IPS-11a (cell line): ENCODE results near the gene MAP3K9.
"Not testable (repeated sequence)": the region's sequence is repeated elsewhere in the genome, so short reads cannot be mapped to it uniquely, and the experiment has no call there.

Source experiments
- H3K4me3 ChIP-seq: one replicate; pipeline ENCODE4 v1.5.1; 2013; ENCODE audit warnings: low read depth, low read length, control low read depth

Gene MAP3K9

DNA sequence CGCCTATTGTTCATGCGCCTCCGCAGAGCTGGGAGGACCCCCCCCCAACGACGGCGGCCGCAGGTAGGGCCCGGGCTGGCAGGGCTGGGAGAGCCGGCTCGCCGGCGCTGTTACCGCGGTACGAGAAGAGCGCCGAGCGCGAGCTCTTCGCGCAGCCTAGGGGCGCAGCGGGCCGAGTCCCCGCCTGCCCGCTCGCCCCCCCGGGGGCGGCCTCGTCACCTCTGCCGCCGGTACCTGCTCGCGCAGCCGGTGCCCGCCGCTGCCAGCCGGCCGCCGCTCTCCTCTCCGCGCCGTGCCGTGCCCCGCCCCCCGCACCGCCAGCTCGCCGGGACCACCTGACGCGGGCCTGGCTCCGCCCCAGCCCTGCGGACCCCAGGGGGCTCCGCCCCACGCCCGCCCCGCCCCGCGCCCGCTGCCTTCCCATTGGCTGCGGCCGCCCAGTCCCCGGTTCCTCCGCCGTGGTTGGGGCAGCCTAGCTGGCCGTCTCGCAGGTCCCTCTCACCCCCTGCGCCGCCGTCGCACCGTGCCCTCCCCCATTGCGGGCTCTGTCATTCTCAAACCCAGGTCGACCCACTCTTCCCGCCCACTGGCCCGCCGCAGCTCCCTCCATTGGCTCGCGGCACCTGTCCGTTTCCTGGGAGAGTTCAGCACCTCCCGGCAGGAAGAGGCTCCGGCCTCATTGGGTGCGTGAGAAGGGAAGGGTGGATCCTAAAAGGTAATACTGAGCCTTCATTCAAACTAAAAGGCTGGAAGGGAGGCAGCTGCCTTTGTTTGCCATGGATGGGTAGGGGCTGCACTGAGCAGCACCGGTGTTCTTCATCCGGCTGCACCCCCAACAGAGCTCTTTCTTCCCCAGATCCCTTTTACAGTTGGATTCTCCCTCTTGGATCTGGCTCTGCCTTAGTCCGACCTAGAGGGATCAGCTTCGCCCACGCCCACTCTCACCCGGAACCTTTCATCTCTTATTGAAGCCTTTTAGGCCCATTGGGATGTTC is at the start of gene MAP3K9:
TSS of gene MAP3K9 (minus strand) at position 289 of the 995 bp plus-strand sequence. CDS start 342 bp downstream, outside the sequence.
- H3K4me3 ChIP-seq: peak within 1 kb of the TSS; percentile 69

DNA sequence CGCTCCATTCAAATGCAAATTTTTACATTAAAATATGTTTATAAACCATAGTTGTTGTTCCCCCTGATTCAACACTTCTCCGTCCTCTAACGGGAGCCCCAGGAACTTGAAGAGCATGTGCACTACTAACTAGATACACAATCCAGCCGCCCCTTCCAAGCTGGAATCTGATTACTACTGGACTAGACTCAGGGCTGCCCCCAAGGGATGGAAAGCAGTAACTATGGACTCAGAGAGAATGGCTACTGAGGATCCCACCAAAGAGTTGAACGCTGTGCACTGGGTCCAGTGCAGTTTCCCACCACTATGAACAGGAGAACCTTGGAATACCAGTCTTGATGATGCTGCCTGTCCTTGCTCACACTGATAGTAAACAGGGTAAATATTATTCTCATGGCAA is 49.3 kb upstream of the MAP3K9 start:
- no peak overlapping the region for H3K4me3 ChIP-seq

DNA sequence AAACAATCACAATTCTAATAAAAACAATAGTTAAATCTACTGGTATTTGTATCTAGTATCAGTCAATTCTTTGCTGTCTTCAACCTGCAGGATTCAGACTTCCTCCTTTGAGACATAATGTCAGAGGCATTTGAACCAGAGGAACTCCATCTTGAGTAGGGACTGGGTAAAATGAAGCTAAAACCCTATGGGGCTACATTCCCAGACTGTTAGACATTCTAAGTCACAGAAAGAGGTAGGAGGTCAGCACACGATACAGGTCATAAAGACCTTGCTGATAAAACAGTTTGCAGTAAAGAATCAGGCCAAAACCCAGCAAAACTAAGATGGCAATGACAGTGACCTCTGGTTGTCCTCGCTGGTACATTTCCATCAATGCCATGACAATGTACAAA is 48.2 kb upstream of the MAP3K9 start:
- H3K4me3 ChIP-seq: no peak overlapping the region

DNA sequence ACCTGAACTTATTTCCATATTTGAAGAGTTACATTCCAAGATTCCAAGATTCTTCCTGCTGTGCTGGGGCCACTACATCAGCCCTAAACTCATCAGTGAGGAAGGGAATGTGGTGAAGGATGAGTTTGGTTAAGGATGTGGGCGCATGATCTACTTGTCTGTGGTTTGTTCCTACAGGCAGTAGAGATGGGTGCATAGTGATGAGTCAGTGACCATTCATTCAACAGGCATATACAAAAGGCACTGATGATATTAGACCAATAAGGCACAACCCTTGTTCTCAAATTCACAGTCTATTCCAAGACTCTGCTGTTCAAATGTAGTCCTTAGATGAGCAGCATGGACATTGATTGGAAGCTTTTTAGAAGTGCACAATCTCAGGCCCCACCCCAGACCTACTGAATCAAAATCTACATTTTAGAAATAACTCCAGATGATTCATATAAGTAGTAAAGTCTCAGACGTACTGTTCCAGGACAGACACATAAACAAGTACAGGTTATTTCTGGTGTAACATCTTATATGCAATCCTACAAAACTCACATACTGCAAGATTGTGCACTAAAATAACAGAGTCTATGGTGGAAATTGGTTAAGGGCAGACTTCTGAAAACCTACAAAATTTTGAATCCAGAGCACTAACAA is 47.7 kb upstream of the MAP3K9 start:
- no peak overlapping the region for H3K4me3 ChIP-seq

DNA sequence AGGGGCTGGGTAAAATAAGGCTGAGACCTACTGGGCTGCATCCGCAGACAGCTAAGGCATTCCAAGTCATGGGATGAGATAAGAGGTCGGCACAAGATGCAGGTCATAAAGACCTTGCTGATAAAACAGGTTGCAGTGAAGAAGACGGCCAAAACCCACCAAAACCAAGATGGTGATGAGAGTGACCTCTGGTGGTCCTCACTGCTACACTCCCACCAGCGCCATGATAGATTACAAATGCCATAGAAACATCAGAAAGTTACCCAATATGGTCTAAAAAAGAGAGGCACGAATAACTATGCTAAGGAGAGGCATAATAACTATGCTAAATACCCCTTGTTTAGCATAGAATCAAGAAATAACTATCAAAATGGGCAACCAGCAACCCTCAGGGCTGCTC is 46.2 kb upstream of the MAP3K9 start:
- H3K4me3 ChIP-seq: no peak overlapping the region

DNA sequence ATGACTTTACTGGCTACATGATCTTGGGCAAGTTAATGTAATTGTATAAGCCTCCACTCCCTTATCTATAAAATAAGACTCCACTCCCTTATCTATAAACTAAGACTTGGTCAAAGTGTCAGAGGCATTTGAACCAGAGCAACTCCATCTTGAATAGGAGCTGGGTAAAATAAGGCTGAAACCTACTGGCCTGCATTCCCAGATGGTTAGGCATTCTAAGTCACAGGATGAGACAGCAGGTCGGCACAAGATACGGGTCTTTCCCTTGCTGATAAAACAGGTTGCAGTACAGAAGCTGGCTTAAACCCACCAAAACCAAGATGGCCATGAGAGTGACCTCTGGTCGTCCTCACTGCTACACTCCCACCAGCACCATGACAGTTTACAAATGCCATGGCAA is 44.3 kb upstream of the MAP3K9 start:
- not testable (repeated sequence) for H3K4me3 ChIP-seq

DNA sequence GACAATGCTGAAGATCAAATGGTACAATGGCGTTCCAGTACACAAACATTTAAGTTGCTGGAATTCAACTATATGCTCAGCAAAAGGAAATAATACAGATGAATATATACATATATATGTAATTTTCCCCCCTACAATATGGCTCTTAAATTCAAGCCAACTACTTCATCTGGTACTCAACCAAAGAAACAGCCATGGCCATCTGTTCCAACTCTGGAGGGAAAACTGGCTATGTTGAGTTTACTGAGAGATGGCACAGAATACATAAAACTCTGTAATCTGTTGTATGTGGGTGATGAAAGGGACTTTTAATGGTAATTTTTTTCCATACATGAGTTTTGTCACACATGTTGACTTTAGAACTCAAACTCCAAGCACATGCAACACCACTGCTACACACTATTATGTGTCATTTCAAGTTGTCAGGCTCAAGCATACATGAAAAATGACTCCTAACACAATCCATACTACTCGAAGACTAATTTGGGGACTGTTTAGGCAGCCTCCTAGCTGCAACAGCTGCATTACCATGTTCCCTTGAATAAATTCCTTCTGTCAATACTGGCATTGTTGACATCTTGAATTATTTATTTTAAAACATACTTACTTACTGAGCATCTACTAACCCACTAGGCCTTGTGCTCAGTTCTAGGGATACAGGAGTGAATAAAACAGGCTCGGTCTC is 38.2 kb upstream of the MAP3K9 start:
- H3K4me3 ChIP-seq: no peak overlapping the region

DNA sequence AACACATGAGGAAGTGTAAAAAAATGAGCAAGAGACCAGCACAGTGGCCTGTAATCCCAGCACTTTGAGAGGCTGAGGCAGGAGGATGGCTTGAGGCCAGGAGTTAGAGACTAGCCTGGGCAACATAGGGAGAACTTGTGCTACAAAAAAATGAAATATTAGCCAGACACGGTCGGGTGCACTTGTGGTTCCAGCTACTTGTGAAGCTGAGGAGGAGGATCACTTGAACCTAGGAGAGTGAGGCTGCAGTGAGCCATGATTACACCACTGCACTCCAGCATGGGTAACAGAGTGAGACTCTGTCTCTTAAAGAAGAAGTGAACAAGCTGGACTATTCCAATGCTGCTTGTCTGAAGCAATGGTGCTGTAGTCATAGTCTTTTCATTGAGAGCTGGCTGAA is 36.3 kb upstream of the MAP3K9 start:
- H3K4me3 ChIP-seq: no peak overlapping the region

DNA sequence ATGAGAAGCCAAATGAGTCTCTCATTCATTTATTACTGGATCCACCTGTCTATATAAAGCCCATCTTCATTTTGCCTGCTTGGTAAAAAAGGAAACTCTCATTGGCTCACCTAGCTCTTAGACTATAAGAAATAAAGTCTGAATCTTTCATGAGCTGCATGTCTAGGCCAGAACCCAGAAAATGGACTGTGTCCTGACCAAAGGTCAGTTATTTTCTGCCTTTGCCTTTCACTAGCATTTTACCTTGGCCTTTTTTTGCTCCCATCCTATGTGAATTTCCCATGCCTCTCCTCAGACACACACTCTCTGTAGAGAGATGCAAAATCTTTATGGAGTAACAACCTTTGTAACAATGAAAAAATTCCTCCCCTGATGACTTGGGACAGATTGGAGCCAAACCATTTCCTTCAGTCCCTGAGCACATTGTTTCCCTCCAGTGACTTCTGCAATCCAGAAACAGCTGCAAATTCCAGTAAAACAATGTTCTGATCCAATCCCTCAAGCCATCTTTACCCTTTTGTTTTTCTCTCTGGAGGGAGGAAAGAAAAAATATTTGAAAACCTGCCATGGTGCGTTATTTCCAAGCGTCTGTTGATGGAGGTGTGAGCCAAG is 33.6 kb upstream of the MAP3K9 start:
- no peak overlapping the region for H3K4me3 ChIP-seq

DNA sequence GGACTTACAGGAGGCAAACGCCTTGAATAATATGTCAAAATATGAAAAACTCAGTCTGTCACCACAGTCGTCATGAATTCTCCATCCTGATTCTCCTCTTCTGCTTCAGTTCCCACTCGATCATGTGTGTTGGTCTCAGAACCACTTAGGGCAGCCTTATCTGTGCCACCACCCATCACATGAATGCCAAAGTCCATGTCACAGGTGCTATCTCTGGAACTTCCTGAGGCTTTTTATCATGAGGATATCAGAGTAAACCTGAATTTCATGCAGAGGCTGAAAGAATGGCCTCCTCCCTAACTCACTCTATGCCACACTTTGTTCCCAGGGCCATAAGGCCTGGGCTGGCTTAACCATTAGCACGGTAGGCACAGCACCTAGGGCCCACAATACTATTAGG is 28.8 kb upstream of the MAP3K9 start:
- H3K4me3 ChIP-seq: no peak overlapping the region

DNA sequence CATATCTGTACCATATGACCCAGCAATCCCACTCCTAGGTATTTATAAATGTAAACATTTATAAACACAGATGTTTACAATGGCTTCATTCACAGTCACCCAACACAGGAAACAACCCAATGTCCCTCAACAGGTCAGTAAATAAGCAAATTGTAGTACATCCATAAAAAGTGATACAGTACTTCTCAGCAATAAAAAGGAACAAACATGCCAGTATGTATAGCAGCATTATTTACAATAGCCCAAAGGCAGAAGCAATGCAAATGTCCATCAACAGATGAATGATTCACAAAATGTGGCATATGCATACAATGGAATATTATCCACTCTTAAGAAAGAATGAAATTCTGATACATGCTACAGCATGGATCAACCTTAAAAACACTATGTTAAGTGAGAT is 27.6 kb upstream of the MAP3K9 start:
- no peak overlapping the region for H3K4me3 ChIP-seq

DNA sequence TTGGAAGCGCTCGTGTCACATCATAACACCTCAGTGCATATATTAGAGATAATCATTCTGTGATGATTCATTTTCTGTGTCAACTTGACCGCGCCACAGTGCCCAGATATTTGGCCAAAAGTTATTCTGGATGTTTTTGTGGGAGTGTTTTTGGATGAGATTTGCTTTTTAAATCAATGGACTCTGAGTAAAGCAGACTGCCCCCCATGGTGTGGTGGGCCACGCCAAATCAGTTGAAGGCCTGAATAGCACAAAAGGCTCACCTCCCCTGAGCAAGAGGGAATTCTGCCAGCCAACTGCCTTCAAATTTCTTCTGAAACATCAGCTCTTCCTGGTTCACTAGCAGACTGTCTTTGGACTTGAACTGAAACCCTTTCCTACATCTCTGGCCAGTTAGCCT is 24.6 kb upstream of the MAP3K9 start:
- H3K4me3 ChIP-seq: no peak overlapping the region

DNA sequence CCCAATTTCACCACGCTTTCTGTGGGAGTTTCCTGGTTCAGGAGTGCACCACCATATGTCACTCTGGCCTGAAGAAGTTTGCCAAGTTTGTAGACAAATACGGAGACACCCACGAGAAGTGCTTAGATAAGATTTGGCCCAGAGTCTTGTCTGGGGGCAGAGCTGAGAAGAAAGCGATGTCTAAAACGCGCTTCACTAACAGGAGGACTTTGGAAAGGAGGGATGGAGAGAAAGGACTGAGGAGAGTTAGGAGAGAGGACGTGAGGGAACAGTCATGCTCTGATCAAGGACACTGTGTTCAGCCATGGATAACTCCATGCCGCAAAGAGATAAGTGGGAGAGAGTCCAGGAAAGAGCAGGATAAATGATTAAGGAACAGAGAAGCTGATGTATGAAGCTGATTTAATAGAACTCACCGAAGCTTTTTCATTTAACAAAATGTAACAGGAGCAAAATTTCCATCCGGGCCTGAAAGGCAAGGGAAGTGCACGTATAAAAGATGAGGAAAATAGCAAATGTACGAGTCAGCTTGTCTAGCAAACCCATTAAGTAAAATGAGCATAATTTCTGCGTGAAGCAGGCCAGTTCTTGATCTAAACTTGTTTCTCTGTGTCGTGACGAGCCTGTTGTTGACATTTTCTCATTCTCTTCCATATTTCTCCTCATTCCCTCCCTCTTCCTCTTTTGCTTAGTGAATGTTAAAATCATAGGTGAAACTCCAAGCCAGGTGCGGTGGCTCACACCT is 23.4 kb upstream of the MAP3K9 start:
- H3K4me3 ChIP-seq: no peak overlapping the region

DNA sequence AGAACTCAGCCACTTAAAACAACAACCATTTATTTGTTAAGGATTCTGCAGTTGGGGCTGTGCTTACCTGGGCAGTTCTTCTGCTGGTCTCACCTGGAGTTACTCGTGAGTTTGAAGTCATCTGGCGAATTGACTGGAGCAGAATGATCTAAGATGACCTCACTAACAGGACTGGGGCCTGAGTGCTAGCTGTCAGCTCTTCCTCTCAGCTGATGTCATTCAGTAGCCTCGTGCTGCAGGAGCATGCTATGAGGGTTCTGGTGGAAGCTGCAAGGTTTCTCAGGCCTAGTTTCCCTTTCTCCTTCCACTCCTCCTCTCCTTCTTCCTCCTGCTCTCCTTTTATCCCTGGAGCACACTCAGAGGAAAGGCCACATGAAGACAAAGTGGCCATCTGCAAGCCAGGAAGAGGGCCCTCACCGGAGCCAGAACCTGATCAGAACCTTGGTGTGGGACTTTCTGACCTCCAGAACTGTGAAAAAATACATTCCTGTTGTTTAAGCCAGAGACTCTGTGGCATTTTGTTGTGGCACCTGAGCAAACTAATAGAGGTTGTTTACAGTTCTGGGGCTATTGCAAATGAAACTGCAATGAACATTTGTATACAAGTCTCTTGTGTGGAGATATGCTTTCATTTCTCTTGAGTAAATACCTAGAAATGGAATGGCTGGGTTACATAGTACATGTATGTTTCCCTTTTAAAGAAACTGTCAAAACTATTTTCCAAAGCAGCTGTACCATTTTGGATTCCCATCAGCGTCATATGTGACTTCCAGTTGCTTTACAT is 21.9 kb upstream of the MAP3K9 start:
- H3K4me3 ChIP-seq: no peak overlapping the region

DNA sequence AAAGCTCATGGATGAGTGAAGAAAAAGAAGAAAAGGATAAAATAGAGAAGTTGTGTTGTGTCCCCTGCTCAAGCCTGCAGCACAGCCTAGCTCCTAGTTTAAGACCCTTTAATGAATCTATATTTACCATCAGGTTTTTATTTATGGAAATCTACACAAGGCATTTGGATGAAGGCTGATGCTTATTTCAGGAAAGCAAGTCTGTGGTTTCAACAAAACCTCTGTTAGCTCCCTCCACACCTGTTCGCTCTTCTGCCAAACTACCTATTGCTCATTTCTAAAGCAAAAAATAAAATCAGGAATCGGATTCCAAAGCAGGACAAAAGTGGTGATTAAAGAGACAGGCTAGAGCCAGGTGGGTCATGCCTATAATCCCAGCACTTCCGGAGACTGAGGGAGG is 18.9 kb upstream of the MAP3K9 start:
- H3K4me3 ChIP-seq: no peak overlapping the region

DNA sequence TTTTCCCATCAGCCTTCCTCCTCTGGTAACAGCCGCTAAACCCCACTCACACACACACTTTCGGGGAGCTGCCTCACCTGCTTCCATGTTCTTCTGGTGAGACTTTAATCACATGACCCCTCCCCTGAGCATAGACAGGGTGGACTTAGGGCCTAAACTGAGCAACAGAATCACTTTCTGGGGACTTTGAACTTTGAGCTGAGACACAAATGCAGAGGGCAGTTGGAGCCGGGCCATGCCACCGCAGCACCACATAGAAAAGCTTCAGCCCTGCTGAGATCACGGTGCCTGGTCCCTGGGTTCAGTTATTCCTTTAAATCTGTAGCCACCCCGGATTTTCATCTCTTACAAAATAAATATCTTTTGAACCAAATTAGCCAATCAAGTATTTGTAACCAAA is 18.4 kb upstream of the MAP3K9 start:
- no peak overlapping the region for H3K4me3 ChIP-seq

DNA sequence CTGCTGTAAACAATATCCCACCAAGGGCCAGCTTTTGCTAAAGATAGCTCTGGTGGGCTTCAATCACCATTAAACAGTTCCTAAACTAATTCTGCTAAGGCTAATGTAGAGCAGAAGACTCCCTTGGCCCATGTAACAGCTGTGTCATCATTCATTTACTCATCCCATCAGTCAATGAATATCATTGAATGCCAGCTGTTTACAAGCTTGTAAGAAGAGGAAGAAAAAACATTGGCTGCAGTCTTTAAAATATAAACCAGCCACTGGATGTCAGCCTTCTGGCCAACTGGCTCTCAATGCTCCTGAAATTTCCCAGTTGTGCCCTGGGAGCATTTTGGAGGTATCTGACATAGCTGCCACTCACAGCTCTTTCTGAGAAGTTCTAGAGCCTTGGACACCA is 18.0 kb upstream of the MAP3K9 start:
- H3K4me3 ChIP-seq: no peak overlapping the region

DNA sequence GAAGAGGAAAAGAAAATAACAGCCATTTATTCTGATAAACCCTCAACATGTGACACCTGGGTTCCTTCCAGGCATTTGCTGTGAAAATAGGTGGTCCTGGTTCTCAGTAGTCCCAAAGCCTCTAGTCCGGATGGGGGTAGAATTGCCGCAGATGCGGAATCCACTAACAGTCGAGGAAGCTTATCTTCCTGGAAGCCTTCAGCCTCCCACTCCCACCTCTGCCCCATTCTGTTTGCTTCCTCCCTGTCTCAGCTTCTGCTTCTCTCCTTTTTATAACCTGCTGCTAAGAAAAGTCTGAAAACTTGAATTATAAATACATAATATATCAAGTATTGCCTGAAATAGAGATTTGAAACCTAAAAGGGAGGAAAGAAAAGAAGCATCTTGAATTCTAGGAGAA is 14.0 kb upstream of the MAP3K9 start:
- no peak overlapping the region for H3K4me3 ChIP-seq

DNA sequence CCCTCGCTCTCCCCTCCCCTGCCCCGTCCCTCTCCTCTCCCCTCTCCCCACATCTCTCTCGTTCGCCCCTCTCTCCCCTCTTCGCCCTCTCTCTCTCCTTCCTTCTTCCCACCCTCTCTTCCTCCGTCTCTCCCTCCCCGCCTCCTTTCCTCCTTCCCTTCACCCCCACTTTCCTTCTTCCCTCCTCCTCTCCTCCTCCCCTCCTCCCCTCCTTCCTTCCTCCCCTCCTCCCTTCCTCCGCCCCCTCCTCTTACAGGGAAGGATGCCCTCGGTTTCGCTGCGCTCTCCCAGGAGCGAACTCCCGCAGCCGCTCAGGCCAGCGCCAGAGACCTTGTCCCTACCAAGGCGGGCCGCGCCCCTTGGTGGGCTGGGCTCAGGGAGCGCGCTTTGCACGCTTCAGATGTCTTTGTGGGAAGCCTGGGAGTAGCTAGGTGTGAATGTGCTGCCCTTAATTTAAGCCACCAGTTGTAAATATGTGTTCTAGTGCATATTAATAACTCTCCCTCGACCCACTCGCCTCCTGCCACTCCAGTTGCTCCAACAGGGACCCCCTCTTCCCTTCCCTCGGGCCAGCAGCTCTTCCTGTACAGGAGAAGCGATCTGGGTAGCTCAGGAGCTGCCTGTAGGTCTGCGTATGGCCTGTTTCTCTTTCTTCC is 13.3 kb upstream of the MAP3K9 start:
- H3K4me3 ChIP-seq: peak overlapping the region; percentile 85
